ENCODE data around the gene KDM2B.

GRCh38 chr12:121576851-121577391 lies 3.9 kb downstream of the KDM2B start:
- TF ChIP-seq, protein P1, sequence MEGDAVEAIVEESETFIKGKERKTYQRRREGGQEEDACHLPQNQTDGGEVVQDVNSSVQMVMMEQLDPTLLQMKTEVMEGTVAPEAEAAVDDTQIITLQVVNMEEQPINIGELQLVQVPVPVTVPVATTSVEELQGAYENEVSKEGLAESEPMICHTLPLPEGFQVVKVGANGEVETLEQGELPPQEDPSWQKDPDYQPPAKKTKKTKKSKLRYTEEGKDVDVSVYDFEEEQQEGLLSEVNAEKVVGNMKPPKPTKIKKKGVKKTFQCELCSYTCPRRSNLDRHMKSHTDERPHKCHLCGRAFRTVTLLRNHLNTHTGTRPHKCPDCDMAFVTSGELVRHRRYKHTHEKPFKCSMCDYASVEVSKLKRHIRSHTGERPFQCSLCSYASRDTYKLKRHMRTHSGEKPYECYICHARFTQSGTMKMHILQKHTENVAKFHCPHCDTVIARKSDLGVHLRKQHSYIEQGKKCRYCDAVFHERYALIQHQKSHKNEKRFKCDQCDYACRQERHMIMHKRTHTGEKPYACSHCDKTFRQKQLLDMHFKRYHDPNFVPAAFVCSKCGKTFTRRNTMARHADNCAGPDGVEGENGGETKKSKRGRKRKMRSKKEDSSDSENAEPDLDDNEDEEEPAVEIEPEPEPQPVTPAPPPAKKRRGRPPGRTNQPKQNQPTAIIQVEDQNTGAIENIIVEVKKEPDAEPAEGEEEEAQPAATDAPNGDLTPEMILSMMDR (IDR thresholded peaks at IDR 0.05; ENCODE audit: low read depth, low read length) = no peak
- no peak for TF ChIP-seq EZH2phosphoT487 (IDR thresholded peaks at IDR 0.05; ENCODE audit: low read depth)

Measured in OCI-LY3 (cell line).